ENCODE data around the gene PHLDA3.
"Not testable (repeated sequence)": the region's sequence is repeated elsewhere in the genome, so short reads cannot be mapped to it uniquely, and the experiment has no call there.

The PHLDA3 gene

DNA sequence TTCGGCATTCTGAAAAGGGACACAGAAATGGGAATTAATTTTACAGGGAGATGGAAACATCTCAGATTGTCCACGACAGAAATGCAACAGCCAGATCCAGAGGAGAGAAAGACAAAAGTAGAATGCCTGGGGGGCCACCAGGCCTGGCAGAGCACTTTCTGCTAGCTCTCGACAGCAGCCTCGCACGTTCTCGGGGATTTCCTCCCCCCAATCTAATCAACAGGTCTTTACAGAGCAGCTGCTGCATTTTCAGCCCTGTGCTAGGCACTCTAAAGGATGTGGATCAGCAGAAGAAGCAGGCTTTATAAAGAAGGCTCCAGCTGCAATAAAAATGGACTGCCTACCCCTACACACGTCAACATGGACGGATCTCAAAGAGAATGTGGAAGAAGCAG, 27.3 kb upstream of the PHLDA3 start:
- Mint-ChIP-seq H3K27ac (no peak overlapping the region), H3K4me3 (no peak overlapping the region), H3K9me3 (no peaks in the 10 kb centered on the region), H3K4me1 (no peaks in the 10 kb centered on the region), H3K27me3 (no peaks in the 10 kb centered on the region), H3K36me3 (peaks cover 4% of the 10 kb centered on the region)

DNA sequence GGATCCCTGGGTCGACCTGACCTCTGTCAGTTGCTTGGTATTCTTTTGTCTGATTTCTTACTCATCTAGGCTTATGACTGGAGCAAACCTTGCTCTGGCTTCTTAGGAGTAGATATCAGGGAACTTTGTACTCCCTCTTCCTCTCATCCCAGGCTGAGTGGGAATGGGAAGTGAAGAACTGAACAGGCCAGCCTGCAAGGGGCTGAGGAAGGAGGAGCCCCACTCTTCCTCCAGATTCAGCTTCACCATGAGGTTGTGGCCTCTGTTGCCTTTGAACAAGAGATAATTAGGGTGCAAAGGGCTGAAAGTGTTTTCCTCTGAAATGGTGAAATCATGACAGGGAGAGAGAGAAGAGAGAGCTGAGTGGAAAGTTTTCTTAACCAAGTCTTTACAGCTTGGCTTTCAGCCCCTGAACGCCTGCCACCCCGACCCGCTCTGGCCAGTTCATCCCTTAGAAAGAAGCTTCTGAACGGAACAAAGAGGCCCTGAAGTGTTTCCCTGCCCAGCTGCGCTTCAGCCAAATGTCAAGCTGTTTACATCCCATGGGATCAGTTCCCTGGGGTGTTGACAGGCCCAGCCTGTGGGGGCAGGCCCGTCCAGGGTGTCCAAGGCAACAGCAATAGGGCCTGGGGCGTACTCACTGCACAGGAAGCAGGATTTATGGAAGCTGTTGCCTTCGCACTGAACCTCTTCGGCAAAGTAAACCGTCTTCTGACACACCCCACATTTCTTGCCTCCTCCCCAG, 26.7 kb upstream of the PHLDA3 start:
- no peak overlapping the region for H3K27ac Mint-ChIP-seq
- H3K36me3 Mint-ChIP-seq: peaks cover 4% of the 10 kb centered on the region
- no peaks in the 10 kb centered on the region for H3K27me3 Mint-ChIP-seq
- H3K9me3 Mint-ChIP-seq: no peaks in the 10 kb centered on the region
- no peak overlapping the region for H3K4me3 Mint-ChIP-seq
- H3K4me1 Mint-ChIP-seq: no peaks in the 10 kb centered on the region

DNA sequence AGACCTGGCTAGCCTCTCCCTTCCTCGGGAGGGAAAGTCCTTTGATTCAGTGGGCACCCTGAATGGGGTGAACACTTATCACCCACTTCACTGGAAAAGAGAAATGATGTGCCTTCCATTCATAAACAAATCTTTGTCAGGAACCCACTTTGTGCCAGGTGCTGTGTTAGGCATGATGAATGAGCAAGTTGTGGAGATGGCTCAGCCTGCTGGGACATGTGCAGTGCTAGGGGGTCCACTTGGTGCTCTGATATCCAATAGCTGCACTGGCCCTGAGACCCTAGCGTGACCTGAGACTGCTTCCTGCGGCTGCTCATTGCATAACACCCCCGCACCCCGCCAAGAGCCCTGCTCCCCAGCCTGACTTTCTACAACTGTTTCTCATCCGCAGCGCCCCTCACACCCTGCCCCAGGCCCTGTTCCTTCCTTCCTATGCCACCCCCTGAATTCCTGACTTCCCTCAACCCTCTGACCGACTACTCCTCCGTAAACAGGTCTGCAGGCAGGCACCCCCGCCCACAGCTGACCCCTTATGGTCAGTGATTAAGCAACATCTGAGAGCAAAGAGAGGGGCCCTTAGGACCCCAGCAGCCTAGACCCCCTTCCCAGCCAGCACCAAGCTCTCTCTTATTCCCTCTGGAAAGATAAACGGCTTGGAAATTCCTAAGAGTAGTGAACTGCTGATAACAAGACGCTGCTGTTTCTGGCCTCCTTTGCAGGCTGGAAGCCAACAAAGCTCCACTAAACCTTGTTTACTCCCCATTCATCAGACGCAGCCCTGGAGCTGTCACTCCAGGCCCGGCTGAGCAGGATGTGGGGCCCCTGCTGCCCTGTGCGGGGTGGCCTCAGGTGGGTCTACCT, 25.0 kb upstream of the PHLDA3 start:
- peaks cover 4% of the 10 kb centered on the region for H3K36me3 Mint-ChIP-seq

DNA sequence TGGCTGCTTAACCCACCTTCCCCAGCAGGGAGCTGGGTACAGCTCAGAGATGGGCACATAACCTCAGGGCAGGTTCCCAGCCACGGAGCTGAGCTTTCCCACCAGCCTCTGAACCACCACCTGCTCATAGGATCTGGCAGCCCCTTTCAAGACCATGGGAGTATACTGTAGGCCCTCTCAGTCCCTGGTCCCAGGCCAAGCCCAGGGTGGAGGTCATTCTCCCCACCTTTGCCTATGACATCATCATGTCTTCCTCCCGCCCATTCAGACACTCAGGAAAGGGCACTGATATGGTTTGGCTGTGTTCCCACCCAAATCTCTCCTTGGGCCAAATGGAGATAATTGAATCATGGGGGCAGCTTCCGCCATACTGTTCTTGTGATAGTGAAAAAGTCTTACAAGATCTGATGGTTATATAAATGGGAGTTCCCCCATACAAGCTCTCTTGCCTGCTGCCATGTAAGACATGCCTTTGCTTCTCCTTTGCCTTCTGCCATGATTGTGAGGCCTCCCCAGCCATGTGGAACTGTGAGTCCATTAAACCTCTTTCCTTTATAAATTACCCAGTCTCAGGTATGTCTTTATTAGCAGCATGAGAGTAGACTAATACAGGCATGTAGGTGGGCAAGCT, 24.2 kb upstream of the PHLDA3 start:
- H3K4me3 Mint-ChIP-seq, H3K36me3 Mint-ChIP-seq, H3K27me3 Mint-ChIP-seq, H3K27ac Mint-ChIP-seq, H3K4me1 Mint-ChIP-seq, H3K9me3 Mint-ChIP-seq: not testable (repeated sequence)

More for the DNA sequence above, 25.0 kb upstream of the PHLDA3 start:
- Mint-ChIP-seq H3K27ac (no peak overlapping the region), H3K9me3 (no peaks in the 10 kb centered on the region), H3K4me1 (no peaks in the 10 kb centered on the region), H3K4me3 (no peak overlapping the region), H3K27me3 (no peaks in the 10 kb centered on the region)

DNA sequence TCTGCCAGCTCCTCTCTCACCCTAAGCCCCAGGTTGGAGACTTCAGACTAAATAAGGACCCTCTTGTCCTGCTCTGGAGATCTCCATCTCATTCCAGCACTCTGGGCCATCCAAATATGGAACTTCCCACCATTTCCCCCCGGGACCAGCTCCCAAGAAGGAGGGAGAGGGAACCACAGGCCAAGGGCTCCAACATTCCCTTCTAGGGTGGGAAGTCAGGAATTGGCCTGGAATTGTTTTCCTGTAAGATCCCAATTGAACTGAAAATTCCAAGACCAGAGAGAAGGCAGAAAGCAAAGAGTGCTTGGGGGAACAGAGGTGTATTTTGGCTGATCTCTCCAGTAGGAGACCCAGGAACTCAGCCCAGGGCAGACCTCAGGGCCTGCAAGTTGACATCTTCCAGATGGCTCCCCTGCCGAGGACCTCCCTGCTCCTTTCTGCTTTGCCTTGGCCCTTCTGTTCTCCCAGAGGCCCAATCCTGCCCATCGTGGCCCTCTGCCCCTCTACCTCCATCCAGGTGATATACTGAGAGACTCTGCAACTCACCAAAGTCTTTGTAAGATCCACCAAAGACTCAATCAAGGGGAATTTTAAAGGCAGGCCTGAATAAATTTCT, 23.0 kb upstream of the PHLDA3 start:
- Mint-ChIP-seq H3K4me3 (no peak overlapping the region), H3K36me3 (peaks cover 5% of the 10 kb centered on the region), H3K4me1 (no peaks in the 10 kb centered on the region), H3K9me3 (no peaks in the 10 kb centered on the region), H3K27ac (no peak overlapping the region), H3K27me3 (no peaks in the 10 kb centered on the region)

DNA sequence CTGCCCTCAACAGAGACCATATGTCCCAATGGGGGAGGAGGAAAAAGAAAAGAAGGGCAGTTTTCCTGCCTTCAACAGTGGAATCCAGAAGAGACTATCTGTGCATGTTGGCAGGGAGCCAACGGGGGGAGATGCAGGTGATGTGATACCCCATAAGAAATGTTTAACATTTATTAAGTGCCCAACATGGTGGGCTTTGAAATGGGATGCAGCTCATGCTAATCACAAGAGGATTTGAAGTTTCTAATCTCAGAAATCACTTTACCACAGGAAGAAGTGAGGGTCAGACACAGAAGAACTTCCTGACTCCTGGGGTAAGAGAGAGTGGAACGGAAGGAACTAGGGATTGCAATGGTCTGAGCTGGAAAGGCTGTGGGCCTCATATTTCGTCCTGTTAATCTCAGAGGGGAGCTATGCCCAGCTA, 21.7 kb upstream of the PHLDA3 start:
- H3K36me3 Mint-ChIP-seq: peaks cover 5% of the 10 kb centered on the region
- H3K4me3 Mint-ChIP-seq: no peak overlapping the region
- H3K27me3 Mint-ChIP-seq: no peaks in the 10 kb centered on the region
- H3K9me3 Mint-ChIP-seq: no peaks in the 10 kb centered on the region
- no peaks in the 10 kb centered on the region for H3K4me1 Mint-ChIP-seq
- H3K27ac Mint-ChIP-seq: no peak overlapping the region

DNA sequence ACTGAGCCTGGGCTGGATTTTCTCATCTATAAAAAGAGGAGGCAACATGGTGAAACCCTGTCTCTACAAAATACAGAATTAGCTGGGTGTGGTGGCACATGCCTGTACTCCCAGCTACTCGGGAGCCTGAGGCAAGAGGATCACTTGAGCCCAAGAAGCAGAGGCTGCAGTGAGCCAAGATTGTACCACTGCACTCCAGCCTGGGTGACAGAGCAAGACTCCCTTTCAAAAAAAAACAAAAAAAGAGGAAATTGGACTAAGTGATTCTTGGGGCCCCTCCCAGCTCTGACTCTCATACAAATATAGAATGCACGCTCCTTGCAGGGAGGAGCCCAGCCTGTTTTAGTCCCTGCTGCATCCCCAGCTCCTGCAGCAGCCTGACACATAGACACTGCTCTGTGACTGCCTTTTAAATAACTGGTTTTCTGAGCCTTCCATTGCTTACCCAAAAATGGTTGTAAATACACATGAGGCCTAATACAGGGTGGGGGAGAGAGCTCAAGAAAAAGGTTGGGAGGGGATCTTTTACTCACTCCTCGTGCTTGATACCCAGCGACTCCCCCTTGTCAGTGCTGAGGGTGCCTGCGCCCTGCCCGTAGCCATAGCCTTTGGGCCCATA, 20.8 kb upstream of the PHLDA3 start:
- no peaks in the 10 kb centered on the region for H3K27me3 Mint-ChIP-seq
- H3K27ac Mint-ChIP-seq: no peak overlapping the region
- no peak overlapping the region for H3K4me3 Mint-ChIP-seq
- H3K9me3 Mint-ChIP-seq: no peaks in the 10 kb centered on the region
- H3K4me1 Mint-ChIP-seq: no peaks in the 10 kb centered on the region
- H3K36me3 Mint-ChIP-seq: peaks cover 5% of the 10 kb centered on the region

DNA sequence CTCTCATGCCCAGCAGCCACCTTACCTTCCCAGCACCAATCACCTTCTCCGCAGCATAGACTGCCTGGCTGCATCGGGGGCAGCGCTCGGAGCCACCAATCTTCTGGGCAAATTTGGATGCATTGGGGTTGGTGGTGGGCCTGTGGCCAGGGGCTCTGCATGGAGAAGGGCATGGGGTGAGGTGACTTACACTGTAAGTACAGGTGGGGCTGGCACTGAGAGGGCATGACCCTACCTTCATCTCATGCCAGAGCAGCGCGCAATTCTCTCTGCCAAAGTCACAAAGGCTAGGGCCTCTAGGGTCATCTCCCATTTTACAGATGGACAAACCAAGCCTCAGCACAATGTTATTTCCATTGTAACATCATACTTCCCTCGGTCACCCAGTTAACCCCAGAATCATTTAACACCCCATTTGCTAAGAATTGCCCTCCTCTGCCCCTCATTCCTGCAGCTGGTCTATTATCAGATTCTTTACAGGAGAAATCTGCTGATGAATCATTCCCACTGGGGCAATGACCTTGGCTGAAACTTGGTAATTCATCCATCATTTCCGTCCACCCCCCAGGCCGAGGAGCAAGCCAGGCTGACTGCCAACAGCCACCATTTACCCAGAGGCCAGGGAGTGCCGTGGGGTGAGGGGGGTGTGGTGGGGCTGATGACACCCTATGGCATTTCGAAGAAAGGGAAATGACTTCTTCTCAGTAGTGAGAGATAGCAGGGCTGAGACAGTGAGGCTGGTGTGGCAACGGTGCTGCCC, 20.0 kb upstream of the PHLDA3 start:
- no peaks in the 10 kb centered on the region for H3K9me3 Mint-ChIP-seq
- H3K36me3 Mint-ChIP-seq: peaks cover 5% of the 10 kb centered on the region
- no peak overlapping the region for H3K27ac Mint-ChIP-seq
- H3K4me1 Mint-ChIP-seq: no peaks in the 10 kb centered on the region
- H3K27me3 Mint-ChIP-seq: no peaks in the 10 kb centered on the region
- H3K4me3 Mint-ChIP-seq: no peak overlapping the region

DNA sequence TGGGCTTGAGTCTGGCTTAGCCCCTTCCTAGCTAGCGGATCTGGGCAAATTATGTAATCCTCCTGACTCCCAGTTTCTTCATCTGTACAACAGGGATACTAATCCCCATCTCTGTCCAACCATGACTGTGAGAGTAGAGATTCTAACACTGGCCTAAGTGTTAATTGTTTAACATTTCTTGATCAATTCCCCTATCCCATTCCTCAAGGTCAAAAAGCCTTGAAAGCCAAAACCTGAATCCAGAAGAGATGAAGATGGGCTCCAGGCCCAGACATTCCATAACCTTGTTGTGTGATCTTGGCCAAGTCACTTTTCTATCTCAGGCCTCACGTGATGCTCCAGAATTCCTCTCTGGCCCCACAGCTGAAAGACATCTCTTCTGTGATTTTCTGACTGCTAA, 18.8 kb upstream of the PHLDA3 start:
- no peaks in the 10 kb centered on the region for H3K9me3 Mint-ChIP-seq

DNA sequence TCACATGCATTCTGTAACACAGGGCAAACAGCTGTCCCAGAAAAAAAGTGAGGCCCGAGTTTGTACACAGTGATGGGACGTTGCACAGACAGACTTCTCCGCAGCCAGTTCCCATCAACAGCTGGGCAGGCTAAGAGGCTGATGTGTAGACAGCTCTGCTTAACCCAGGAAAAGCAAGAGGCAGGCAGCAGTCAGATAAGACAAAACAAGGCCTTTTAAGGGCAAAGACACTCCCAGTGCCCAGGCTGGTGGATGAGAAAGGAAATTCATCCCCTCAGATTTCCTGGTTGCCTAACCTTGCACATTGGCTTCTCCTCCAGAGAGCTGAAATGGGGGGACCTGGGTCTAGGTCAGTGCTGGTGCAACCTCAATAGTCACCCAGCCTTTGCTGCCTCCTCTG, 17.2 kb upstream of the PHLDA3 start:
- Mint-ChIP-seq H3K9me3 (no peaks in the 10 kb centered on the region), H3K4me1 (peaks cover 5% of the 10 kb centered on the region), H3K36me3 (peaks cover 2% of the 10 kb centered on the region), H3K27me3 (peaks cover 3% of the 10 kb centered on the region), H3K4me3 (no peak overlapping the region), H3K27ac (no peak overlapping the region)

More for the DNA sequence above, 18.8 kb upstream of the PHLDA3 start:
- Mint-ChIP-seq H3K27me3 (no peaks in the 10 kb centered on the region), H3K4me3 (no peak overlapping the region), H3K36me3 (peaks cover 4% of the 10 kb centered on the region), H3K4me1 (no peaks in the 10 kb centered on the region), H3K27ac (no peak overlapping the region)

DNA sequence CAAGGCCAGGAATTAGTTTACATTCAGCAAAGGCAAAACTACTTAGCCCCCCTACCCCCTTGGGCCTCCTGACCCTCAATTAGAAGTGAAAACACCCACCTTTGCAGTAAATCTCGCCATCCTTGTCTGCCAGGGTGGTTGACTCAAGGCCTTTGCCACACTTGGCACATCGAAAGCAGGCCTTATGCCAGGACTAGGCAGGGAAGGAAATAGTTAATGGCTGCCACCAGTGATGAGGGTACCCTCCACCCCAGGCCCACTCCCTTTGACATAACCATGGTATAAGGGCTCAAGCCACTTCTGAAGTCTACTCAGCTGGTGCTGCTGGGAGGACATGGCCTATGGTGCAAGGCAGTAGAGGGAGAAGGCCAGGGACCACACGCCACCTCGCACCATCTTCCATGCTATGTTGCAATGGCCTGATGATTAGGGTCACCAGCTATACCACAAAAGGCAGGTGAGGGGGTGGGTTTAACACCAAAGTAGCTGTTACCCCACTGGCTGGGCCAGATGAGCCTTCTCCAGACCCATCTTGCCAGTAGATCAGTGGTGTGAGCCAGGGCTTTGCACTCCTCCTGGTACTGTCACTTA, 16.3 kb upstream of the PHLDA3 start:
- H3K27me3 Mint-ChIP-seq: peaks cover 7% of the 10 kb centered on the region
- H3K4me1 Mint-ChIP-seq: peaks cover 12% of the 10 kb centered on the region
- H3K27ac Mint-ChIP-seq: no peak overlapping the region
- H3K36me3 Mint-ChIP-seq: peaks cover 2% of the 10 kb centered on the region
- no peaks in the 10 kb centered on the region for H3K9me3 Mint-ChIP-seq
- no peak overlapping the region for H3K4me3 Mint-ChIP-seq

DNA sequence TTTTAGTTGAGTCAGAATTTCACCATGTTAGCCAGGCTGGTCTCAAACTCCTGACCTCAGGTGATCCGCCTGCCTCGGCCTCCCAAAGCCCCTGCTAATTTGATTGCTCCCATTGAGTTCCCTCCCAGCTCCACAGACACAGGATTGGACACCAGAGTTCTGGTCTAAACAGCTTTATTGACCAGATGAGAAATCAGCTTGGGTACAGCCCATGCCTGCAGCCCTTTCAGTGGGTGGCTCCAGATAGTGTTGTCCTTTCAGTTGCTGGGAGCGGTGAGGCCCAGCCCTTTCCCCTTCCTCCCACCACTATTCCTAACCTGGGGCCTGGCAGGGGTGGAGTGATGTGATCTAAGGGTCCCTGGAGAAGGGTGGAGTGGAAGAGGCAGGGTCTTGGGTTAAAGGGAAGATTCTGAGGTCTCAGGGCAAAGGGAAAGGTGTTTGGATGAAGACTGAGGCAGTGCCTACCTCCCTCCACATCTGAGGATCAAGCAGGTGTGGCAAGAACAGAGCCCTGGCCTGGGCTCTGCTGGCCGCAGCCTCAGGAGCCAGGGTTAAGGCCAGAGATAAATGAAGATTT, 14.5 kb upstream of the PHLDA3 start:
- no peaks in the 10 kb centered on the region for H3K9me3 Mint-ChIP-seq
- H3K27ac Mint-ChIP-seq: no peak overlapping the region
- no peak overlapping the region for H3K4me3 Mint-ChIP-seq
- H3K27me3 Mint-ChIP-seq: peaks cover 14% of the 10 kb centered on the region
- H3K4me1 Mint-ChIP-seq: peaks cover 19% of the 10 kb centered on the region
- peaks cover 2% of the 10 kb centered on the region for H3K36me3 Mint-ChIP-seq

DNA sequence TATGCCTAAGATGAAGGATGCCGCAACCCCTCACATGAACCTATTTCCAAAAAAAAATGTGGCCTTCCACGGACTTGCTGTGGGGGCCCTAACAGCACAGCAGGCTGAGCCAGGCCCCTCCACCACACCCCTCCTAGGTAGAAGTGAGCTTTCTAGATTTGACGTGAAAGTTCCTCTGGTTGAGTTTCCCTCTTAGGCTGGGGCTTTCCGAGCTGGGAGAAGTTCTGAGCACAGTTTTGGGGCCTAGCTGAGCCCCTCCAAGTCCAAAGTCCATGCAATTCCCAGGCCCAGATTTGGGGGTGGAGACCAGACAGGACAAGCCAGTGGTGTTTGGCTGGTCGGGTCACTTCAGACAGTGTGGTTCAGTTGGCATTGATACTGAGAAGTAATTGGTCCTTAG, 13.8 kb upstream of the PHLDA3 start:
- H3K27me3 Mint-ChIP-seq: peaks cover 18% of the 10 kb centered on the region
- H3K4me1 Mint-ChIP-seq: peaks cover 19% of the 10 kb centered on the region
- no peak overlapping the region for H3K4me3 Mint-ChIP-seq
- H3K9me3 Mint-ChIP-seq: no peaks in the 10 kb centered on the region
- peaks cover under 1% of the 10 kb centered on the region for H3K36me3 Mint-ChIP-seq
- H3K27ac Mint-ChIP-seq: no peak overlapping the region

DNA sequence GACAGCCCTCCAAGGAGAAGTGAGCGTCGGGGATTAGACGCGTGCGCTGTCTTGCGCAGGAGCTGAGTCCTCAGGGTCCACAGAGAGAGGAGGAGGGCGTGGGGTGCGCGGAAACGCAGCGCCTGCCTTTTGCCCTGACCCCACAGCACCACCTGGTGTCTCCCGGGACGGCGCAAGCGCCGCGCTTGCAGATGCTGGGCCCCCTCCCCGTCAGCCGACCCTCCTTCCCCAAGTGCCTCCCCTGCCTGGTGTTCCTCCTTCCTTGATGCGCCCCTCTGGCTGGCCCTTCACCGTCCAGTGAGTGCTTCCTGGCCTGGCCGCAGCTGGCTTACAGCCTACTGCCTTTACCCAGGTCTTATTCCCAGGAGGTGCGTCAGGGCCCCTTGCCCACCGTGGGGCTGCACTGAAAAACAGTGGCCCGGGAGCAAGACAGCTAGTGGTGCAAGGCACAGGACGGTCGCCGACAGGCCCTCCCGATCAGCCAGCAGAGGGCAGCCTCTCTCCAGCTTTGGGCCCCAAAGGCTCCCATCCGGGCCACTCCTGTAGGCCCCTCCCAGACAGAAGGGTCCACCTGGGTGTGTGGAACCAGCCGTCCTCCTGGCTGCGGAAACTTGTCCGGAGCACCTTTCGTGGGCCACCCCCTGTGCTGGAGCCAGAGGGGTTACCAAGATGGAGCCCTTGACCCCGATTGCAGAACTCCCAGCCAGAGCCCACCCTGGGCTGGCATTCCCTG, 12.9 kb upstream of the PHLDA3 start:
- H3K4me3 Mint-ChIP-seq: peak overlapping the region; percentile 79
- no peak overlapping the region for H3K27ac Mint-ChIP-seq
- H3K9me3 Mint-ChIP-seq: no peaks in the 10 kb centered on the region
- H3K27me3 Mint-ChIP-seq: peaks cover 25% of the 10 kb centered on the region
- H3K4me1 Mint-ChIP-seq: peaks cover 19% of the 10 kb centered on the region
- H3K36me3 Mint-ChIP-seq: no peaks in the 10 kb centered on the region
